ENCODE data around the gene MTR. TPM values are rescaled to one million over a fixed set of nuclear protein-coding genes. Genes with fewer than 3 reads are reported as not detected.

The MTR gene
- total and polyA plus RNA-seq, 7 experiments from 2014 or later: 19.8 to 78.8 (median 46.4) TPM

DNA sequence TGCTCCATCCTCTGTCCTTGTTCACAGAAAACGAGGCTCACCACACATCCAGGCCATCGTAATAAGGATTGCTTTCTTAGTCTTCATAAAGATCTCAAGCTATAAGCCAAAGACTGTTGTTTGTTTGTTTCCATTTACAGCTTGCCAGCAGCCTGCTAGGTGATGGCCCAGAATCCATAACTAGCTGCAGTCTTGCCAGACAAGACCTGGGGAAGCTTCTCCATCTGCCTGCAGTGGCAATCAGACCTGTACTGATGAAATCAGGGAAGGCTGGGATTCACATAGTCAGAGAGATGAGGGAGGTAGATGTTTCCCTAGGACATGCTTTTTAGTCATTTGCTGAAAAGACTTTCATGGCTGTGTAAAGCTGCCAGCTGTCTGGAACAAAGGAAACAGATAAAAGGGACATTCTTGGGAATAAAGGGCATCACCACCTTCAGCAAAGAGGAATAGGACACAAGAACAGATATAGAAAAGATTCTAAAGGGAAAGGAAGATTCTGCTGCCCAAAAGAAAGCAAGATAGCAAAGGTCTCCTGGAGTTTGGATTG is 158.1 kb downstream of the MTR start:
- no peaks in the 10 kb centered on the region for H3K27me3 ChIP-seq (ENCODE audit: control insufficient read depth in 2 of 2, insufficient read depth in 2 of 2, low read length in 2 of 2)
- Mint-ChIP-seq H3K9me3 (peaks cover 0 to 6% (median 3%) of the 10 kb centered on the region in 11 donors), H3K27ac (no peak overlapping the region), H3K36me3 (peaks cover 0 to 3% (median 0%) of the 10 kb centered on the region in 5 donors), H3K4me1 (no peaks in the 10 kb centered on the region), H3K27me3 (peaks cover 2 to 25% (median 12%) of the 10 kb centered on the region in 5 donors), H3K4me3 (no peak overlapping the region)
- ATAC-seq (no peak), DNase-seq (no peak)
- POLR2A ChIA-PET: no interaction called here
- CTCF ChIA-PET: no interaction called here
- intact Hi-C loops (cut with micrococcal nuclease): no loop called here
- H3K4me1 ChIP-seq (ENCODE audit: control insufficient read depth in 2 of 2, insufficient read depth in 2 of 2, low read length in 2 of 2): no peaks in the 10 kb centered on the region
- H3K36me3 ChIP-seq (ENCODE audit: control insufficient read depth in 2 of 3, insufficient read depth in 3 of 3, low read length in 3 of 3): no peaks in the 10 kb centered on the region
- no peak overlapping the region for H3K27ac ChIP-seq (ENCODE audit: low read depth, low read length)
- no peaks in the 10 kb centered on the region for H3K9me3 ChIP-seq (ENCODE audit: control insufficient read depth in 2 of 3, low read length in 3 of 3)
- no peak overlapping the region for H3K4me3 ChIP-seq (ENCODE audit: low read length)

Other genes starting within 250 kb of the MTR start
- 10 to 100 TPM; 29.3 to 58.7 (median 45.8) TPM for gene HEATR1, start 190.8 kb upstream of the MTR start, total RNA-seq
- gene HEATR1, start 190.8 kb upstream of the MTR start, polyA plus RNA-seq: 10 to 100 TPM; 14.2 to 14.6 TPM
- not detected for gene ACTN2, start 108.8 kb upstream of the MTR start, total RNA-seq
- not detected for gene ACTN2, start 108.8 kb upstream of the MTR start, polyA plus RNA-seq
- gene MT1HL1, start 209.1 kb downstream of the MTR start, total RNA-seq: not detected
- not detected for gene MT1HL1, start 209.1 kb downstream of the MTR start, polyA plus RNA-seq
- gene RYR2, start 246.9 kb downstream of the MTR start, total RNA-seq: under 1 TPM in 1 of 5 experiments, not detected in 4; 0.05 TPM
- not detected for gene RYR2, start 246.9 kb downstream of the MTR start, polyA plus RNA-seq